GM23338 (cell line): Measurements from ENCODE around the gene CRYBG2. TPM values are rescaled to one million over a fixed set of nuclear protein-coding genes. Genes with fewer than 3 reads are reported as not detected.
A peak's percentile ranks its signal among the peaks of the same experiment; 100 is the strongest.

Experiments used
- ATAC-seq: fragments of 200-7000 bp; cut with Tn5 transposase; 3 replicates; pipeline ENCODE4 v1.9.1; 2020
- DNase-seq: peaks from one replicate; pipeline ENCODE4 v3.0.0-alpha.2; 2015; ENCODE audit warnings: low spot score
- H2AFZ ChIP-seq: fragments of 200-600 bp; sonication (generic); 2 replicates; pipeline ENCODE4 v1.8.0; 2016; ENCODE audit warnings: antibody characterized with exemption, mild to moderate bottlenecking, moderate library complexity
- H3F3A ChIP-seq: fragments of 200-600 bp; sonication (generic); replicated peaks from 2 replicates; pipeline ENCODE4 v1.8.0; 2017; ENCODE audit warnings: antibody characterized with exemption, mixed run types, low read depth
- H3K27ac ChIP-seq: fragments of 200-600 bp; sonication (generic); 2 replicates; pipeline ENCODE4 v1.6.1; 2016; ENCODE audit warnings: low read depth
- H3K27me3 ChIP-seq: fragments of 200-600 bp; sonication (generic); 2 replicates; pipeline ENCODE4 v1.8.0; 2016; ENCODE audit warnings: mild to moderate bottlenecking, mixed run types, moderate library complexity; ENCODE audit not compliant: insufficient read depth
- H3K36me3 ChIP-seq: fragments of 200-600 bp; sonication (generic); 2 replicates; pipeline ENCODE4 v1.8.0; 2016; ENCODE audit warnings: mild to moderate bottlenecking; ENCODE audit not compliant: insufficient read depth
- H3K4me1 ChIP-seq: fragments of 200-600 bp; sonication (generic); 2 replicates; pipeline ENCODE4 v1.8.0; 2016; ENCODE audit warnings: mild to moderate bottlenecking, moderate library complexity; ENCODE audit not compliant: insufficient read depth
- H3K4me2 ChIP-seq: fragments of 200-600 bp; sonication (generic); 2 replicates; pipeline ENCODE4 v1.7.1; 2017; ENCODE audit warnings: mixed run types
- H3K4me3 ChIP-seq: fragments of 200-600 bp; sonication (generic); 2 replicates; pipeline ENCODE4 v1.6.1; 2016; ENCODE audit warnings: mixed run types
- H3K79me2 ChIP-seq: fragments of 200-600 bp; sonication (generic); replicated peaks from 2 replicates; pipeline ENCODE4 v1.8.0; 2017; ENCODE audit warnings: mild to moderate bottlenecking; ENCODE audit not compliant: insufficient read depth
- H3K9me2 ChIP-seq: fragments of 200-600 bp; sonication (generic); 2 replicates; pipeline ENCODE4 v1.8.0; 2017; ENCODE audit not compliant: insufficient read depth
- H4K20me1 ChIP-seq: fragments of 200-600 bp; sonication (generic); replicated peaks from 2 replicates; pipeline ENCODE4 v1.8.0; 2017; ENCODE audit warnings: mild to moderate bottlenecking; ENCODE audit not compliant: insufficient read depth
- H3K27ac Mint-ChIP-seq: 2 replicates; pipeline ENCODE4 v1.8.0; 2020; ENCODE audit warnings: inconsistent platforms, mild to moderate bottlenecking, moderate library complexity, mixed read lengths
- H3K27me3 Mint-ChIP-seq: 3 replicates; pipeline ENCODE4 v1.8.0; 2022; ENCODE audit warnings: low read depth, mild to moderate bottlenecking, moderate library complexity, mixed read lengths, inconsistent platforms; ENCODE audit not compliant: insufficient read depth, poor library complexity
- H3K36me3 Mint-ChIP-seq: 3 replicates; pipeline ENCODE4 v1.8.0; 2021; ENCODE audit warnings: low read depth, mild to moderate bottlenecking, inconsistent platforms, moderate library complexity, mixed read lengths
- H3K4me1 Mint-ChIP-seq: 3 replicates; pipeline ENCODE4 v1.8.0; 2020; ENCODE audit warnings: mild to moderate bottlenecking, inconsistent platforms, mixed read lengths
- H3K4me3 Mint-ChIP-seq: 3 replicates; pipeline ENCODE4 v1.8.0; 2021; ENCODE audit warnings: moderate library complexity, mild to moderate bottlenecking, inconsistent platforms, mixed read lengths
- H3K9me3 Mint-ChIP-seq: 3 replicates; pipeline ENCODE4 v1.8.0; 2020; ENCODE audit warnings: moderate library complexity, mild to moderate bottlenecking, inconsistent platforms, mixed read lengths
- CREB1 ChIP-seq: fragments of 250-450 bp; sonication (Bioruptor Pico); IDR thresholded peaks from 2 replicates; pipeline ENCODE4 v1.5.0; 2020; ENCODE audit warnings: low read depth, mild to moderate bottlenecking, moderate library complexity
- CTCF ChIP-seq, 2 experiments: fragments of 200-600 bp in 1 of 2; sonication (generic) in 1 of 2; conservative IDR thresholded peaks; 2 replicates each; pipeline versions ENCODE4 v1.5.1 to v1.6.1; 2016 to 2017; ENCODE audit warnings: antibody characterized with exemption in 2 of 2, low read depth in 2 of 2, mild to moderate bottlenecking in 2 of 2, moderate library complexity in 1 of 2
- EZH2phosphoT487 ChIP-seq: fragments of 200-600 bp; sonication (generic); IDR thresholded peaks from one replicate; pipeline ENCODE4 v1.8.1; 2018; ENCODE audit warnings: antibody characterized with exemption; ENCODE audit not compliant: unreplicated experiment
- JUNB ChIP-seq: IDR thresholded peaks from one replicate; pipeline ENCODE4 v1.6.1; 2016; ENCODE audit warnings: antibody characterized with exemption; ENCODE audit not compliant: unreplicated experiment
- NANOG ChIP-seq: IDR thresholded peaks from 2 replicates; pipeline ENCODE4 v1.6.1; 2016; ENCODE audit warnings: antibody characterized with exemption, borderline replicate concordance
- POLR2AphosphoS5 ChIP-seq: IDR thresholded peaks from 2 replicates; pipeline ENCODE4 v1.6.1; 2016; ENCODE audit warnings: antibody characterized with exemption, low read depth
- REST ChIP-seq: IDR thresholded peaks from one replicate; pipeline ENCODE4 v1.6.1; 2018; ENCODE audit warnings: antibody characterized with exemption; ENCODE audit not compliant: unreplicated experiment
- STAT1 ChIP-seq: IDR thresholded peaks from one replicate; pipeline ENCODE4 v1.6.1; 2016; ENCODE audit warnings: antibody characterized with exemption; ENCODE audit not compliant: unreplicated experiment
- ZNF114 ChIP-seq: fragments of 250-450 bp; sonication (Bioruptor Pico); IDR thresholded peaks from 2 replicates; pipeline ENCODE4 v1.5.0; 2020; ENCODE audit warnings: mild to moderate bottlenecking, moderate library complexity
- ZNF331 ChIP-seq: fragments of 250-450 bp; sonication (Bioruptor Pico); IDR thresholded peaks from 2 replicates; pipeline ENCODE4 v1.5.0; 2020; ENCODE audit warnings: low read depth, mild to moderate bottlenecking, moderate library complexity
- polyA plus RNA-seq: library from polyadenylated mRNA; unstranded; fragments of >200 nt; fragmentation: Nextera tagmentation; extraction: Ambion mirVana; gene quantifications from 2 replicates; pipeline ENCODE4 v1.2.1, GENCODE V29; 2016
- total RNA-seq: library from RNA; depleted of rRNA; stranded (reverse); fragments of >200 nt; shearing (Covaris generic); gene quantifications from 2 replicates; pipeline ENCODE4 v1.2.3, GENCODE V29; 2014
- TF ChIP-seq, protein P1 (sequence below): IDR thresholded peaks from 2 replicates; pipeline ENCODE4 v1.6.1; 2016; ENCODE audit warnings: antibody characterized with exemption

Gene CRYBG2
- total and polyA plus RNA-seq, 2 experiments from 2014 or later, result 17.6 to 18.4 TPM

GRCh38 chr1:26307363-26307781, 46.6 kb downstream of the CRYBG2 start:
- Histone ChIP-seq H3K79me2 (0 out of 2 replicates have a peak, but pooled peaks cover 9% of the 10 kb centered on the region), H3K4me3 (peak overlapping the region; percentile 99), H3K27ac (no peak overlapping the region), H3K36me3 (no peaks in the 10 kb centered on the region), H3F3A (0 out of 2 replicates have a peak, but pooled peaks cover 5% of the 10 kb centered on the region), H3K4me2 (peak overlapping the region; percentile 84), H3K27me3 (no peaks in the 10 kb centered on the region), H4K20me1 (no peaks in the 10 kb centered on the region), H3K4me1 (peaks cover 10% of the 10 kb centered on the region), H2AFZ (peak overlapping the region; percentile 95), H3K9me2 (no peaks in the 10 kb centered on the region)
- no peak for ATAC-seq
- no peak for DNase-seq
- H3K27ac Mint-ChIP-seq, result no peak overlapping the region
- H3K27me3 Mint-ChIP-seq, result no peaks in the 10 kb centered on the region
- TF ChIP-seq ZNF114 (CRISPR knock-in tag) (no peak), POLR2AphosphoS5 (no peak), CREB1 (no peak), JUNB (no peak), EZH2phosphoT487 (no peak)
- H3K9me3 Mint-ChIP-seq, result no peaks in the 10 kb centered on the region
- peak overlapping the region; percentile 98; the same call in 2 of the 3 replicates for H3K4me3 Mint-ChIP-seq
- no peaks in the 10 kb centered on the region for H3K36me3 Mint-ChIP-seq
- H3K4me1 Mint-ChIP-seq, result peaks cover 16% of the 10 kb centered on the region

DNA sequence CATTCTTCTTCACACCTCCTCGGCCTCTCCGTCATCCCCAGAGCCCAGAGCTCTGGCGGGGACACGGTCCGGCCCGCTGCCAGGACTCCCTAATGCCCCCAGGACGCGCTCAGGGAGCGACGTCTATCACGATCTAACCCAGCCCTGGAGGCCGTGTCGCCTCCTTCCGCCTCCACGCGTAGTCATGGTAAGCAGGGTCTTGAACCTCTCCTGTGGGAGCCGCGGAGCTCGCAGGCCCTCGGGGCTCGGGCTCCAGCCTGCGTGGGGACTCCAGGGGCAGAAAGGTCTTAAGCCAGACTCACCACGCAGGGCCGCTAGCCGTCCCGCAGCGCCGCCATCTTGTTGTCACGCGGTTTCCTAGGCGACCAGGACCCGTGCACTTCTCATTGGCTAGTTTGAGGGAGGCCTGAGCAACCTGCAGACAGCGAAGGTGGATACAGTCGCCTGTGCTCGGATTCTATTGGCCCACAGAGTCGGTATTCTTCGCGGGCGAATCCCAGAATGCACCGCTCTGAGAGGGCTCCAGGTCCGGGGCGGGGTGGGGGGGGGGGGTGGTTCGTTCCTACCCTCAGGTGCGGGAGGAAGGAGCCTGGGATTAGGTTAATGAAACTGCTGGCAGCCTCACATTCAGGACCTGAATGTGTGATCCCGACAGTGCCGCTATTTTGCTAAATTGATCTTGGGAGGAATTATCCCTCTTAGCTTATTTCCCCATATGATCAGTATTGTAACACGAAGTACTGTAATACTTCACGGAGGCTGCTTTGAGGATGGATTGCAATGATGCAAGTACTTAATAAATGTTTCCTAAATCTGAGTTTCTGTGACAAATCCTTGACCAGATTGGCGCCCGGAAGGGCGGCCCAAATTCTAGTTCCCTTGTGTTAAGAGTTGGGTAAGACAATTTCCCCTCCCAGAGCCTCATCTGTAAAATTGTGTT, 47.4 kb downstream of the CRYBG2 start, which contains the start of gene UBXN11:
Gene UBXN11 (minus strand): TSS at position 347 of the 940 bp plus-strand sequence. CDS start 3,753 bp downstream, outside the sequence.
- Mint-ChIP-seq H3K4me3 (peak within 1 kb of the TSS; percentile 98), H3K36me3 (no peaks in the 10 kb centered on the region), H3K27me3 (no peaks in the 10 kb centered on the region), H3K9me3 (no peaks in the 10 kb centered on the region), H3K27ac (peak within 1 kb of the TSS; percentile 92), H3K4me1 (peaks cover 16% of the 10 kb centered on the region; the same call in 2 of the 3 replicates)
- H3K79me2 ChIP-seq, result 0 out of 2 replicates have a peak, but pooled peaks cover 9% of the 10 kb centered on the region
- H3K36me3 ChIP-seq, result no peaks in the 10 kb centered on the region
- H3K27ac ChIP-seq, result no peak within 1 kb of the TSS
- H3F3A ChIP-seq, result 0 out of 2 replicates have a peak, but pooled peaks cover 5% of the 10 kb centered on the region
- H3K9me2 ChIP-seq, result no peaks in the 10 kb centered on the region
- ATAC-seq (peak; percentile 99), DNase-seq (peak; percentile 99)
- no peaks in the 10 kb centered on the region for H4K20me1 ChIP-seq
- peak within 1 kb of the TSS; percentile 98 for H2AFZ ChIP-seq
- H3K4me2 ChIP-seq, result peak within 1 kb of the TSS; percentile 98
- H3K4me3 ChIP-seq, result peak within 1 kb of the TSS; percentile 99
- no peaks in the 10 kb centered on the region for H3K27me3 ChIP-seq
- peaks cover 10% of the 10 kb centered on the region for H3K4me1 ChIP-seq
- TF ChIP-seq NANOG (no peak), JUNB (no peak), POLR2AphosphoS5 (no peak; the same call in 1 of the 2 replicates), ZNF331 (no peak), REST (no peak), EZH2phosphoT487 (no peak), CTCF (conservative IDR thresholded peaks at IDR 0.05; ENCODE audit: low read depth in 2 of 2) (no peak), STAT1 (no peak), ZNF114 (CRISPR knock-in tag) (no peak)
- TF ChIP-seq, protein P1, sequence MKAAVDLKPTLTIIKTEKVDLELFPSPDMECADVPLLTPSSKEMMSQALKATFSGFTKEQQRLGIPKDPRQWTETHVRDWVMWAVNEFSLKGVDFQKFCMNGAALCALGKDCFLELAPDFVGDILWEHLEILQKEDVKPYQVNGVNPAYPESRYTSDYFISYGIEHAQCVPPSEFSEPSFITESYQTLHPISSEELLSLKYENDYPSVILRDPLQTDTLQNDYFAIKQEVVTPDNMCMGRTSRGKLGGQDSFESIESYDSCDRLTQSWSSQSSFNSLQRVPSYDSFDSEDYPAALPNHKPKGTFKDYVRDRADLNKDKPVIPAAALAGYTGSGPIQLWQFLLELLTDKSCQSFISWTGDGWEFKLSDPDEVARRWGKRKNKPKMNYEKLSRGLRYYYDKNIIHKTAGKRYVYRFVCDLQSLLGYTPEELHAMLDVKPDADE, result no peak
